ENCODE measurements around the gene CCL19.
"Not testable (repeated sequence)": the region's sequence is repeated elsewhere in the genome, so short reads cannot be mapped to it uniquely, and the experiment has no call there.

CCL19 gene

DNA sequence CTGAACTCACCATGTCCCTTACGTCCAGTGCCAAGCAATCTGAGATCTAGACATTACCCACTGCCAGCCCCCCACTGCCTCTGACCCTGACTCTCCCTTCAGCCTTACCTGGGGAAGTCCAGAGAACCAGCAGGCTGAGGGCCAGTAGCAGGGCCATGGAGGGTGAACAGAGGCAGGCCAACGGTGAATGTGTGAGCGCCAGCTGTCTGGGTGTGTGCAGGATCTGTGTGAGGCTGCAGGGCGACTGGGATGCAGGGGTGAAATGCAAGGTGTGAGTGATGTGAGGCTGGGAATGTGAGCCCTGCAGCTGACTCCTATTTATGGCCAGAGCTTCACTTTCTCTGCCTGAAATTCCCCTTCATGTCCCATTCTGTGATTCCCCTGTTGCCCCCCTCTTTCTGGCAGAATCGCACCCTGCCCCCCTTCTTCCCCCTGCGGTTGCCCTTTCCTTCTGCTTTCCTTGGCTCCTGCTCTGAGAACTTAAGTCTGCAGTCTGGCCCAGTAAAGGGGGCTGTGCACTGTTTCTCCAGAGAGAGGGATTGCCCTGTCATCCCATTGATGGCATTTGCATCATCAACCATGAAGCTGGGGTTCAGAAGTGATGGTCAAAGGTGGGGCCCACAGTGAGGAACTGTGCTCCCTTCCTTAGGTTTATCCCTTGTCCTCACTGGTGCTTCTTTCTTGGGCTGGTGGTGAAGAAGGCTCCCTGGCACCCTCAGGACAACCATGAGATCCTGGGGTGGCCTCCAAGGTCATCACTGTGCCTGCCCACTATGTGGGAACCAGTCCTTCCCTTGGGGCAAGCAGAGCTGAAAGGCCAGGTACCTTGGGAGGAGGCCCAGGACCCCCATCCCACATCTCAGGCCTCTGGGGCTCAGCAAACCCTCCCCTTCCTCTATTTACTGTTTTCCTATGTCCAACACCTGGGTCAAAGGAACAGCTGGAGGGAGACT, at the start of gene CCL19:
Gene CCL19, minus strand, starts transcription at position 294 of the 953 bp plus-strand sequence. Its CDS starts 137 bp downstream, at position 157.
- no peak for DNase-seq

GRCh38 chr9:34740176-34740575, 49.1 kb upstream of the CCL19 start:
- DNase-seq: not testable (repeated sequence)

GRCh38 chr9:34737677-34738260, 46.7 kb upstream of the CCL19 start:
- DNase-seq: no peak

- DNase-seq: no peak
Observed at GRCh38 chr9:34734720-34735119, 43.6 kb upstream of the CCL19 start.

DNA sequence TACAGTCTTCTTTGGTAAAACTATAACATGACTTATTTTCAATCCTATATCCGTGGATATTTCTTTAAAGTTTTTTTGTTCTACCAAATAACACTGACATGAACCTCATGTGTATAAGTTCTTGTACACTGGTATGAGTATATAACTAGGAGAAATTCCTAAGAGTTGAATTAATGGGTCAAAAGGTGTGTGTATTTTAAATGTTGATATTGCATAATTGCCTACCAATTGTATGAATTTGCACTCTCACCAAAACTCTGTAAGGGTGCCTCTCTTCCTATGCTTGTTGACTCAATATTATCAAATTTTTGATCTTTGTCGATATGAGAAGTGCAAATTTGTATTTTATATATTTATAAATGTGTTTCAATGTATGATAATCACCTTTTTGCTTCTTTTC, 41.8 kb upstream of the CCL19 start:
- no peak for DNase-seq

DNA sequence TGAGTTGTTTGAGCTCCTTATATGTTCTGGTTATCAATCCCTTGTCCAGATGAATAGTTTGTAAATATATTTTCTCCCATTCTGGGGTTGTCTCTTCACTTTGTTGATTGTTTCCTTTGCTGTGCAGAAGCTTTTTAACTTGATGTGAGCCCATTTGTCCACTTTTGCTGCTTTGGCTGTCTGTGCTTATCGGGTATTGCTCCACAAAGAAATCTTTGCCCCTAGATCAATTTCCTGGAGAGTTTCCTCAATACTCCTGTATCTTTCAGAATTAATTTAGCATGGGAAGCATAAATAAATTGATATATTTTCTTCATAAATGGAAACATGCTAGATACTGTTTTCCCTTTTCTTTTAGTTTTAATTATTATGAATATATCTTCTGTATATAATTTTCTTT, 41.4 kb upstream of the CCL19 start:
- no peak for DNase-seq

GRCh38 chr9:34723141-34723540, 32.1 kb upstream of the CCL19 start:
- no peak for DNase-seq

- not testable (repeated sequence) for DNase-seq
Observed at GRCh38 chr9:34719769-34720025, 28.6 kb upstream of the CCL19 start.

DNA sequence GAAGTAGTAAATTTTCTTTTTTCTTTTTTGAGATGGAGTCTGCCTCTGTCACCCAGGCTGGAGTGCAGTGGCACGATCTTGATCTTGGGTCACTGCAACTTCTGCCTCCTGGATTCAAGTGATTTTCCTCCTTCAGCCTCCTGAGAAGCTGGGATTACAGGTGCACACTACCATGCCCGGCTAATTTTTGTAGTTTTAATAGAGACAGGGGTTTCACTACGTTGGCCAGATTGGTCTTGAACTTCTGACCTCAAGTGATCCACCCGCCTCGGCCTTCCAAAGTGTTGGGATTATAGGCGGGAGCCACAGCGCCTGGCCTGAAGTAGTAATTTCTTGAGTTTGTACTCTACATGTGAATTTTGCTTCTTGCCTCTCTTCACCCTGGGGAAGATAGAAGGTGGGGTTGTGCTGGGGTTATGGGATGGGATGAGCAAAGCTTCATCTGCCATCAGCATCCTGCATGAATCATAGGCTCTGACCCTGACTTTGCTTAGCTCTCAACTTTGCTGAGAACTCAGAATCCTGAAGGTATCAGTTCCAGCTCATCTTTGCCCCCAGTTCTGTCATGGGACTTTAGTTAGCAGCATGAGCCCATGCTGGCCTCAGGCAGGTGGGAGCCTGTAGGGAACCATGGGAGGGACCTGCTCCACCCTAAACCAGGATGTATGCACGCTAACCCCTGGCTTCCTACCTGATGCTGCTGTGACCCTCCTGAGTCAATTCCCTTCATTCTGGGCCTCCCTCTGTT, 28.1 kb upstream of the CCL19 start:
- no peak for DNase-seq

DNA sequence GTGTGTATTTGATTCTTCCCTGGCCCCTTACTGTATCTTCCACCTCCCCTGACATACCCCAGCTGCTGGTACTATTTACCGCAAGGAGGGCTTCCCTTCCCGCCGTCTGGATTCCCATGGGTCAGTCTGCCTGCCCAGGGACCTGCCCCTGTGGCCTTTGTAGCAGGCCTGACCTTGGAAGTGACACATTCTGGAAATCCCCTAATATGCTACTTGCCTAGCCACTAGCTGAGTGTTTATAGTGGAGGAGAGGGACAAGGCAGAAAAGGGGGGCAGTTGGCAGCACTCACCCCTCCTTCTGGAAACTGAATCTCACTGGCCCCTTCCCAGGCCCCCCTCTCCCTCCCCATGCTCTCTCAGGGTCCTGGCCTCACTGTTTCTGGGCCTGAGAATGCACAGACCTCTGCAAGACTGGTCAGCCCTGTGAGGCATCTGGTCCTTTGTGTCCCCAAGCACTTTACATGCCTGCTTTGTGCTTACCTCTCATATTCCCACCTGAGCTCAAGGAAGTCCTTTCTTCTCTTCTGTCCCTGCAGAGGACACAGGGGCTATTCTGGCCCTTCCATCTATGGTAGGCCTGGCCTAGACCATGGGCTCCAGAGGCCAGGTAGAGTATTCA, 27.0 kb upstream of the CCL19 start:
- DNase-seq: no peak

DNA sequence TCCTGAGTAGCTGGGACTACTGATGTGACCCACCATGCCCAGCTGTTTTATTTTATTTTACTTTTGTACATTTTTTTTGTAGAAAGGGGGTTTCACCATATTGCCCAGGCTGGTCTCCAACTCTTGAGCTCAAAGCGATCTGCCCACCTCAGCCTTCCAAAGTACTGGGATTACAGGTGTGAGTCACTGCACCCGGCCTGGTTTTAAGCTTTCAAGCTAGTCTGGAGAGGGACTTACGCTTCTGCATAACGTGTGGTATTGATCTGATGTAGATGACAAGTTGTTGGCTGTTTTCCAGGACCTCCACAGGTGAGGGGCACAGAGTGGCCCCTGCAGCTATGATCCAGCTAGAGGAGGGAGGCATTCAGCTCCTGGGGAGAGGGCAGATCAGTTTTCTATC, 25.6 kb upstream of the CCL19 start:
- DNase-seq: no peak

DNA sequence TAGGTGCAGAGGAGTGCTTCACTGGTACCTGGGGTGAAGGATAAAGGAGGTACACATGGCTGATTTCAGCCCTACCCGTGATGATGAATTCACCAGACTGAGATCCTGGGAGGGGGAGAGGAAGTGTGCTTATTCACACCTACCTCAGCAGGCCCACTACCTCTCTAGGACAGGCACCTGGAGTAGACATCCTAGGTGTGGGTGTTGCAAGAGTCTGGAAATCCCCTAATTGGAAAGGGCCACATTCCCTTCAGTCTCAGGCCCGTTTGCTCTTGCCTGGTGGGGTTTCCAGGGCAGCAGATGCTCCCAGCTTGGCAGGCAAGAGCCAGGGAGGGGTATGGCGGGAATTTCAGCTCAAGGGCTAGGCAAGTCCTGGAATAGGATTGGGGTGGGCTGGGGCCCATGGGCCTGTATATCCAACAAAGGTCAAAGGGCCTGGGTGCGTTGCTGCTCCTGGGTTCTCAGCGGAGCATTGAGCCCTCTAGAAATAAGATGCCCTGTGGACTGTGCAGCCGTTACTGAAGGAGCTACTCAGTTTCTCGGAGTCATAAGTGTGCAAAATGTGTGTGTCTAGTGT, 24.7 kb upstream of the CCL19 start:
- no peak for DNase-seq

- no peak for DNase-seq
Observed at GRCh38 chr9:34714007-34714406, 22.9 kb upstream of the CCL19 start.

- DNase-seq: no peak
Observed at GRCh38 chr9:34712140-34712539, 21.1 kb upstream of the CCL19 start.

DNA sequence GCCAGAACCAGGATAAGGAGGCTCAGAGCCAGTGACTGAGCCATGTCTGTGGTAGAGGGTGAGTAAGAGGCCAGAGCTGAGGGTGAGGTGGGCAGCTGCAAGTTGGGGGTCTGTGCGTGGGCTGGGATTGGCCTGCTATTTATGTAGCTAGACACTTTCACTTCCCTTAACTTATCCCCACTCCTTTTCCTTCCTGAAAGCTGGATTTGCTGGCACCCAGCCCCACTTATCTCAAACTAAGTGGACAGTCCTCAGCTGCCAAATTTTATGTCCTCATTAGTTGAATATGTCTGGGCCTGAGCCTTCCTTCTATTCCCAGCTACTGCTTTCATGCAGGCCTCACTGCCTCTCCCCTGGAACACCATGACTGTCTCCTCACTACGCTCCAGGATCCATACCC, 18.9 kb upstream of the CCL19 start, which contains the start of gene CCL21:
Gene CCL21, minus strand, starts transcription at position 114 of the 400 bp plus-strand sequence. Its CDS starts 70 bp downstream, at position 44.
- DNase-seq: no peak

DNA sequence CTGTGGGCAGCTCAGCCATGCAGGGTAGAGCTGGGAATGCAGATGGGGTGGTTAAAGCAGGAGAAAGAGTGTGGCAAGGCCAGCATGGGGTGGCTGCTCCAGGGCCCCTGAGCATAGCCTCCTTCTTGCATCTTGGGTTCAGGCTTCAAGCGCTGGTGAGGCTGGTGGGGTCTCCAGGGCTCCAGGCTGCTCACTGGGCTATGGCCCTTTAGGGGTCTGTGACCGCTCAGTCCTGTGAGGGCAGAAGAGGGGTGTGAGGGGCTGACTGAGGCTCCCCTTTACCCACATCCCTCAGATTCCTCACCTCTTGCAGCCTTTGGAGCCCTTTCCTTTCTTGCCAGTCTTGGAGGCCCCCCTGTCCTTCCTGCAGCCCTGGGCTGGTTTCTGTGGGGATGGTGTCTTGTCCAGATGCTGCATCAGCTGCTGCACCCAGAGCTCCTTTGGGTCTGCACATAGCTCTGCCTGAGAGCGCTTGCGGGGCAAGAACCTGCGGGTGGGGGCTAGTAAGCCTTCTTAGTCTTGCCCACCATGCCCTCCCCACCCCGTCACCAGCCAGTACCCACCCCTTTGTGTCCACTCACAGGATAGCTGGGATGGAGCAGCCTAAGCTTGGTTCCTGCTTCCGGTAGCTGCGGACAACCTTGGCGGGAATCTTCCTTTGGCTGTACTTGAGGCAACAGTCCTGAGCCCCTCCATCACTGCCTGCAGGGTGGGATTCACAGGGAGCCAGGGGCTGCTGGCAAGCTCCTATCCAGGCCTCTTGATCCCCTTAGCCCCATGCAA, 18.3 kb upstream of the CCL19 start:
- no peak for DNase-seq

- DNase-seq: no peak
Observed at GRCh38 chr9:34707130-34707529, 16.1 kb upstream of the CCL19 start.

- DNase-seq: peak; percentile 34
Observed at GRCh38 chr9:34701769-34702736, 11.0 kb upstream of the CCL19 start.

DNA sequence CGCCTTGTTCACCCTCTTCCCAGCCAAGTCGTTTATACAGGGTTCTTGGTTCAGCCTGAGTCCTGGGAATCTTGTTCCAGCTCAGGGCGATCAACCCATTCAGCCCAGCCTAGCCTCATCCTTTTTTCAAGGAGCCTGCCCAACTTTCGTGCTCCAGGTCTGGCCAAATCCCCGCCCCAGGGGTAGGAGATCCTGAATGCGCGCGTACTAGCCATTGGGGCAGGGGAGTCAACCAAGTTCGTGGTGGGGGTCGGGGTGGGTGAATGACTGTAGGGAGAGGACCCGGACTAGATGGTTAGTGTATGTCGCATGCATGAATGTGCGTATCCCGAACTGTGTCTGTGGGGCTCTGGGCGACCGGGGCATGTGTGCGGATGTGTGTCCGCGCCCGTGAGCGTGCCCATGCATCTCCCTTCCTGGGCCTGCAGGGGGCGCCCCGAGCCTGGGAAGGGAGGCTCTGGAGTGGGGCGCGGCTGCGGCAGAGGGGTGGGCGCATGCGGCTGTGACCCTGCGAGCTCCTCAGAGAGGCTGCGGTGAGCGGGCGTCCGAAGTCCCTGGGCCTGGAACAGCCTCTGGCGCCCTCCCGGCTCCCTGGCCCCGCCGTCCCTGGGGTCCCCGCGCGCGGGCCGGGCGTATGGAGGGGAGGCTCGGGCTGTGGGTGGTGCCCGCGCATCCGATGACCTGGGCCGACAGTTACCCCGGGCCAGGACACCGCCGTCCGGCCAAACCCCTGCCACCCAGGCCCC, 10.1 kb upstream of the CCL19 start:
- no peak for DNase-seq

DNA sequence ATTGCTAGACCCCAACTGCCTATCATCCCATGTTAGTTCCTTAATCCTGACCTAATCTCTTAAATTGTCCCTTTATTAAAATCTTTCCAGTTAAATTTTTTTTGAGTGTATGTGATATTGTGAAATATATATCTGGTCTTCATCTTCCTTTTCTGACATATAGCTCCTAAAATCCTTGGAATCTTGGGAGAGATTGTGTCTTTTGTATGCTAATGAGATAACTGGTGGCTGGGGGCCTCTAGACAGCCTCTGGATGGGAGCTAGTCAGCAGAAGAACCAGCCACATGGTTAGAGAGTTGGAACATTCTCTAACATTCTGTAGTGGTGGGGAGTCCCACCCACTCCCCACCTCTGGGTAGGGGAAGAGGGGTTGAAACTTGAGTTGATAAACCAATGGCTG, 3.7 kb upstream of the CCL19 start:
- DNase-seq: no peak

Data from KG1 (cell line).